HL-60 (cell line): ENCODE measurements around the gene TMEM132D.

Source experiments
- DNase-seq, 2 experiments: peaks; one replicate each; pipeline ENCODE4 v3.0.0-alpha.2; 2010 to 2020; ENCODE audit warnings: low read depth in 1 of 2, low spot score in 1 of 2
- H3K27ac ChIP-seq: fragments of 250-450 bp; sonication (Bioruptor Pico); replicated peaks from 2 replicates; pipeline ENCODE4 v1.5.1; 2020; ENCODE audit warnings: mild to moderate bottlenecking, moderate library complexity
- H3K27me3 ChIP-seq: fragments of 250-450 bp; sonication (Bioruptor Pico); 2 replicates; pipeline ENCODE4 v1.5.1; 2021; ENCODE audit warnings: mild to moderate bottlenecking, moderate library complexity; ENCODE audit not compliant: insufficient read depth, poor library complexity, severe bottlenecking
- H3K4me3 ChIP-seq: replicated peaks from 2 replicates; pipeline ENCODE4 v1.5.1; 2011; ENCODE audit warnings: mild to moderate bottlenecking, control low read depth, low read length; ENCODE audit not compliant: insufficient read depth
- CTCF ChIP-seq: IDR thresholded peaks from one replicate; pipeline ENCODE4 v1.5.1; 2011; ENCODE audit warnings: low read length, control low read depth, inconsistent platforms; ENCODE audit not compliant: insufficient read depth
- GABPA ChIP-seq: IDR thresholded peaks from 2 replicates; pipeline ENCODE4 v1.6.1; 2012; ENCODE audit warnings: low read depth
- POLR2AphosphoS5 ChIP-seq: IDR thresholded peaks from 2 replicates; pipeline ENCODE4 v1.6.1; 2012; ENCODE audit warnings: low read depth
- REST ChIP-seq: IDR thresholded peaks from 2 replicates; pipeline ENCODE4 v1.6.1; 2012; ENCODE audit warnings: low read depth; ENCODE audit not compliant: insufficient replicate concordance
- SPI1 ChIP-seq: IDR thresholded peaks from 2 replicates; pipeline ENCODE4 v1.6.1; 2012; ENCODE audit warnings: low read depth, mild to moderate bottlenecking, borderline replicate concordance

Gene TMEM132D

GRCh38 chr12:129269756-129270495, 633.9 kb downstream of the TMEM132D start:
- TF ChIP-seq CTCF (no peak), GABPA (no peak), POLR2AphosphoS5 (no peak), SPI1 (no peak), REST (no peak)
- H3K27me3 ChIP-seq: no peaks in the 10 kb centered on the region
- DNase-seq: no peak
- H3K4me3 ChIP-seq: no peak overlapping the region
- no peak overlapping the region for H3K27ac ChIP-seq

GRCh38 chr12:129258781-129259318, 645.0 kb downstream of the TMEM132D start:
- H3K27ac ChIP-seq: no peak overlapping the region
- no peaks in the 10 kb centered on the region for H3K27me3 ChIP-seq
- no peak for DNase-seq
- TF ChIP-seq CTCF (no peak), POLR2AphosphoS5 (no peak), SPI1 (no peak), GABPA (no peak), REST (no peak)
- no peak overlapping the region for H3K4me3 ChIP-seq

- Histone ChIP-seq H3K27ac (no peak overlapping the region), H3K27me3 (no peaks in the 10 kb centered on the region), H3K4me3 (no peak overlapping the region)
- TF ChIP-seq REST (no peak), POLR2AphosphoS5 (no peak), SPI1 (no peak), GABPA (no peak), CTCF (no peak)
- DNase-seq: no peak
Observed at GRCh38 chr12:129257524-129257923, 646.3 kb downstream of the TMEM132D start.
